Measurements from ENCODE around the gene ZPBP2.

- TF ChIP-seq EZH2 (IDR thresholded peaks at IDR 0.05; ENCODE audit: borderline replicate concordance, low read length) (no peak), CTCF (IDR thresholded peaks at IDR 0.05; ENCODE audit: low read length) (no peak)
Observed at GRCh38 chr17:39866013-39866730, 1.8 kb upstream of the ZPBP2 start.

Data from OCI-LY1 (cell line).